ENCODE results near the gene MAN1C1. TPM values are rescaled to one million over a fixed set of nuclear protein-coding genes. Genes with fewer than 3 reads are reported as not detected.

MAN1C1 gene
- total RNA-seq, 1 experiment from 2014 or later, result 73.9 TPM

GRCh38 chr1:25647106-25647505, 30.5 kb downstream of the MAN1C1 start:
- DNase-seq, result no peak
- Histone ChIP-seq H3K4me3 (no peak overlapping the region), H3K9me3 (replicated peaks) (no peaks in the 10 kb centered on the region), H3K4me1 (peaks cover 5% of the 10 kb centered on the region; the same call in 1 of the 2 replicates), H3K36me3 (peaks cover 28% of the 10 kb centered on the region; the same call in 1 of the 2 replicates), H3K27ac (no peak overlapping the region), H3K27me3 (no peaks in the 10 kb centered on the region)

DNA sequence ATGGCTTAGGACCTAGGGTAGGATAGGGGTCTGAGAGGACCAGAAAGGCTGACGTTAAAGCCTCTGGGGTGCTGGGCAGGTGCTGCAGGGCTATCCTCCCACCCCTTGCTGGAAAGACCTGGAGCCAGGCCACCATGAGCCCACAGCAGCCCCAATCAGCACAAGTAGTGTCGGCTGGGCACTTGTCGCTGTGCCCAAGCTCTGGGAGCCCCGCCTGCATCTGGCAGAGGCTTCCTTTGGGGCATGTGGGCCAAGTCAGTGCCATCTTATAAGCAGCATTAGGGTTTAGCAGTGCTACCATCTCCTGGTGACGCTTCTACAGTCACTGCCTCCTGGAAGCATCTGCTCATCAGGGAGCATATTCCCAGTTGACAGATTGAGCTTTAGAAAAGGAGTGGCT, 31.3 kb downstream of the MAN1C1 start:
- DNase-seq, result no peak
- Histone ChIP-seq H3K36me3 (peaks cover 34% of the 10 kb centered on the region; the same call in 1 of the 2 replicates), H3K27ac (no peak overlapping the region), H3K4me1 (no peaks in the 10 kb centered on the region; the same call in 1 of the 2 replicates), H3K9me3 (replicated peaks) (no peaks in the 10 kb centered on the region), H3K27me3 (no peaks in the 10 kb centered on the region), H3K4me3 (no peak overlapping the region)

GRCh38 chr1:25648681-25649440, 32.3 kb downstream of the MAN1C1 start:
- no peaks in the 10 kb centered on the region for H3K9me3 ChIP-seq (replicated peaks)

DNA sequence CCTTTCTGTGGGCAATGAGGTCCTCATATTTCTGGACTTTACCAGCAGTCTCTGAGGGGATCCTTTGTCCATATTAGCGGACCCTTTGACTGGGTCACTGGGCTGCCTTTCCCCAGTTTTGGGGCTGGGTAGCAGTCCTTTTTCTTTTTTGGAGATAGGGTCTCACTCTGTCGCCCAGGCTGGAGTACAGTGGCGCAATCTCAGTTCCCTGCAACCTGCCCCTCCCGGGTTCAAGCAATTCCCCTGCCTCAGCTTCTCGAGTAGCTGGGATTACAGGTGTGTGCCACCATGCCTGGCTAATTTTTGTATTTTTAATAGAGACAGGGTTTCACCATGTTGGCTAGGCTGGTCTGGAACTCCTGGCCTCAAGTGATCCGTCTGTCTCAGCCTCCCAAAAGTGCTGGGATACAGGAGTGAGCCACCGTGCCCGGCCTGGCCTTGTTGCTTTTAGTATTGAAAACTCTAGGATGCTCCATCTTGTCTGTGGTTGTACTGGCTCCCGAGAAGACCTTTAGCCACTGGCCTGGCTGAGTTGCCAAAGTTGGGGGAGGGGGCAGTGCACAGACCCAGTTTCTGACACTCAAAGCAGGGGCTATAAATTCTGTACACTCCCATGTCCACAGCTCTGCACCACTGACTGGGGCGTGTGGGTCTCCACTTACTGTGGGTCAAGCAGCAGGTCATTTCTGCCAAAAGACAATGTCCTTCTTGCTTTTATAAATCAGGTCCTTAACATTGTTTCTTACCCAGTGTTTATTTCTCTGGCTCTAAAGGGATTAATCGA, 33.1 kb downstream of the MAN1C1 start:
- Histone ChIP-seq H3K4me1 (no peaks in the 10 kb centered on the region; the same call in 1 of the 2 replicates), H3K27me3 (no peaks in the 10 kb centered on the region)
- no peak for DNase-seq

More at GRCh38 chr1:25648681-25649440, 32.3 kb downstream of the MAN1C1 start:
- no peak for DNase-seq
- Histone ChIP-seq H3K27me3 (no peaks in the 10 kb centered on the region), H3K27ac (no peak overlapping the region), H3K4me3 (no peak overlapping the region), H3K36me3 (peaks cover 34% of the 10 kb centered on the region; the same call in 1 of the 2 replicates), H3K4me1 (no peaks in the 10 kb centered on the region; the same call in 1 of the 2 replicates)

DNA sequence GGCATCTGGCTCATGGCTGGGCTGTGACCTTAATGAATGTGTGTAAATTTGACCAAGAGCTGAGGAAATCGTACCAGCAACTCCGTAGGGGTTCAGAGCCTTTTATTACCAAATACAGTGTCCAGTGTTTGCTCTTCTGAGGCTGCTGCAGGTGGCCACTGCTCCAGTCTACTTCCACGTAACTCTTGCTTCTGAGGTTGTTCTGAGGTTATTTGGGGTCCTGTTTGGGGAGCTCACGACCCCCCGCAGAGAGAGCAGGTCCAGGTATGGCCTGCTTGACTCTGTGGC, 33.6 kb downstream of the MAN1C1 start:
- Histone ChIP-seq H3K27ac (no peak overlapping the region), H3K36me3 (peaks cover 34% of the 10 kb centered on the region; the same call in 1 of the 2 replicates), H3K4me3 (no peak overlapping the region), H3K4me1 (no peaks in the 10 kb centered on the region; the same call in 1 of the 2 replicates), H3K27me3 (no peaks in the 10 kb centered on the region), H3K9me3 (replicated peaks) (no peaks in the 10 kb centered on the region)
- no peak for DNase-seq

More for the DNA sequence above, 33.1 kb downstream of the MAN1C1 start:
- H3K4me3 ChIP-seq, result no peak overlapping the region
- no peak overlapping the region for H3K27ac ChIP-seq
- H3K36me3 ChIP-seq, result peaks cover 34% of the 10 kb centered on the region; the same call in 1 of the 2 replicates
- H3K9me3 ChIP-seq (replicated peaks), result no peaks in the 10 kb centered on the region

GRCh38 chr1:25651036-25651640, 34.5 kb downstream of the MAN1C1 start:
- no peak overlapping the region for H3K27ac ChIP-seq
- H3K4me1 ChIP-seq, result no peaks in the 10 kb centered on the region; the same call in 1 of the 2 replicates
- DNase-seq, result no peak
- no peaks in the 10 kb centered on the region for H3K27me3 ChIP-seq
- H3K36me3 ChIP-seq, result peaks cover 25% of the 10 kb centered on the region; the same call in 1 of the 2 replicates
- H3K9me3 ChIP-seq (replicated peaks), result no peaks in the 10 kb centered on the region
- no peak overlapping the region for H3K4me3 ChIP-seq

DNA sequence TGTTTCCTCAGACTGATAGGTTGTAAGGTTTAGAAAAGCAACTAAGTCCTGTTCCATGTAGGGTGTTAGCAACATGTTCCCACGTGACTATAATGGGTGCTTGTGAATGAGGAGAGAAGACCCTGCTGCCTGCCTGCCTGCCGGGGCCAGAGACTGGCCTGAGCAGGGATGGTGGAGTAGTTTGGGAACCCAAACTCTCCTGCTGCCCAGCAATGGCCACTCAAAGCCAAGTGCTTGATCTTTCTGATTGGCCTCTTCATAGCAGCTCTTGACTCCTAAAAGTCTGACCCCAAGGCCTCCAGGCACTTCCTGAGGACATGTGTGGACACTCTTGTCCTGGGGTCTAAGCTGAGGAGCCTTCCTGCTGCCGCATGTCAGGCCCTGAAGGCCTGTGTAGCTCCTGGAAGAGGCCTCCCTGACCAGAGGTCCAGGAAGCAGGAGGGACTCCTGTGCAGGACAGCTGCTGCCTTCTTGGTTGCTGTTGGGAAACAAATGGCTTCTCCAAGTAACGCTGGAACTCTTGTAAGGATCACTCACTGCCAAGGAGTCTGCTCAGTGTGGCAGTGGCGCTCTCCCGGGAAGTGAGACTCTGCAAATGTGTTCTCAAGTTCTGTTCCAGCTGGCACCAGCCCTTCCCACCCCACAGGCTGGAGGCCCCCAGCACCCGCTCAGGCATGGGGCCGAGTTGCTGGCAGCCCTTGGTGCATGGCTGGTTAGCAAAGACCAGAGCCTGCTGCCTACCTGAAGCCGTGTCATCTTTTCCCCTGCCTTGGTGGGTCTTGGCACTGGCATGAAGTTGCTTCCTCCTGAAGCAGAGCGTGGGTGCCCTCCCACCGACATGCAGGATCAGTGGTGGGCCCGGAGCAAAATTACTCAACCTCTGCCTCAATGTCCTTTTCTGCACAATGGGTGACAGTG, 35.5 kb downstream of the MAN1C1 start:
- Histone ChIP-seq H3K4me1 (no peaks in the 10 kb centered on the region; the same call in 1 of the 2 replicates), H3K9me3 (replicated peaks) (no peaks in the 10 kb centered on the region), H3K27ac (no peak overlapping the region), H3K27me3 (no peaks in the 10 kb centered on the region), H3K4me3 (no peak overlapping the region), H3K36me3 (peaks cover 18% of the 10 kb centered on the region; the same call in 1 of the 2 replicates)
- DNase-seq, result no peak

- H3K27ac ChIP-seq, result no peak overlapping the region
- H3K4me3 ChIP-seq, result no peak overlapping the region
- no peak for DNase-seq
- peaks cover 22% of the 10 kb centered on the region; the same call in 1 of the 2 replicates for H3K36me3 ChIP-seq
- H3K4me1 ChIP-seq, result no peaks in the 10 kb centered on the region; the same call in 1 of the 2 replicates
- H3K27me3 ChIP-seq, result no peaks in the 10 kb centered on the region
- H3K9me3 ChIP-seq (replicated peaks), result no peaks in the 10 kb centered on the region
These were observed 37.0 kb downstream of the MAN1C1 start for GRCh38 chr1:25653558-25653957.

- no peak for DNase-seq
- no peaks in the 10 kb centered on the region; the same call in 1 of the 2 replicates for H3K4me1 ChIP-seq
- peaks cover 20% of the 10 kb centered on the region; the same call in 1 of the 2 replicates for H3K36me3 ChIP-seq
- H3K4me3 ChIP-seq, result no peak overlapping the region
- H3K9me3 ChIP-seq (replicated peaks), result no peaks in the 10 kb centered on the region
- no peak overlapping the region for H3K27ac ChIP-seq
- H3K27me3 ChIP-seq, result no peaks in the 10 kb centered on the region
These were observed 37.6 kb downstream of the MAN1C1 start for GRCh38 chr1:25654109-25654660.

- peaks cover 19% of the 10 kb centered on the region; the same call in 1 of the 2 replicates for H3K36me3 ChIP-seq
- no peak overlapping the region for H3K4me3 ChIP-seq
- H3K4me1 ChIP-seq, result no peaks in the 10 kb centered on the region
- H3K27me3 ChIP-seq, result no peaks in the 10 kb centered on the region
- DNase-seq, result no peak
- no peaks in the 10 kb centered on the region for H3K9me3 ChIP-seq (replicated peaks)
- no peak overlapping the region for H3K27ac ChIP-seq
These were observed 40.7 kb downstream of the MAN1C1 start for GRCh38 chr1:25657121-25657882.

GRCh38 chr1:25657883-25658760, 41.5 kb downstream of the MAN1C1 start:
- no peaks in the 10 kb centered on the region for H3K4me1 ChIP-seq
- no peaks in the 10 kb centered on the region for H3K27me3 ChIP-seq

DNA sequence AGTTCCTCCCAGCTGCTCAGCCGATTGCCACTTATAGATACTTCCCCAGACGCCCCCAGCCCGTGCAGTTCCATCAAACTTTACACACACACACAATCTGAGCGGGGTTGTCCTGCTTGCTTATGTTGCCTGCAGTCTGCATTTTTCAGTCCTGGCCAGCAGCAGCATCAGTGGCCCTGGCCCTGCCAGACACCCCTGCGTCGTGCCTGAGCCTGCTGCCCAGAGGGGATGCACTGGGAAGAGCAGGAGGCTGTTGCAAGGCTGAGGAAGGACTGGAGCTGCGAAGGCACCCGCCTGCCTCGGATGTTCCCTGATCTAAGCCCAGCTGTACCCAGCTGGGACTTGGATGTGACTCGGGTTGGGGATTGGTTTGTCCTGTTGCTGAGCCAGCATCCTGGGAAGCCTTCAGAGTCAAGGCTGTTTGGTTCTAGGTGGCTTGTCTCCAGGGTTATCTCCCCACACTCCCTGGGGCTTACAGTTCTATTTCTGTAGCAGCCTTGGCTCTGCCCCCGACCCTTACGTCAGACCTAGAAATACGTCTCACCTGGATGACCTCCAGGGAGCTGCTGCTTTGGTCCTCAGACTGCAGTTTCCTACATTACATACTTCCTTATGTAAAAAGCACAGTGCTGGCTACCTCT, 42.3 kb downstream of the MAN1C1 start:
- H3K9me3 ChIP-seq (replicated peaks), result no peaks in the 10 kb centered on the region
- no peaks in the 10 kb centered on the region for H3K4me1 ChIP-seq
- no peak overlapping the region for H3K27ac ChIP-seq
- no peak for DNase-seq
- no peaks in the 10 kb centered on the region for H3K27me3 ChIP-seq
- H3K4me3 ChIP-seq, result no peak overlapping the region
- peaks cover 15% of the 10 kb centered on the region for H3K36me3 ChIP-seq

More at GRCh38 chr1:25657883-25658760, 41.5 kb downstream of the MAN1C1 start:
- no peaks in the 10 kb centered on the region for H3K9me3 ChIP-seq (replicated peaks)
- H3K27ac ChIP-seq, result no peak overlapping the region
- no peak for DNase-seq
- H3K4me3 ChIP-seq, result no peak overlapping the region
- peaks cover 15% of the 10 kb centered on the region for H3K36me3 ChIP-seq

Measured in SJCRH30 (cell line).